ENCODE data around the gene PCDHA7. TPM values are rescaled to one million over a fixed set of nuclear protein-coding genes. Genes with fewer than 3 reads are reported as not detected.

PCDHA7 gene
- total RNA-seq, 2 donors from 2014 or later, result 0.10 to 0.11 TPM

- intact Hi-C loops (cut with DNase I), result no loop called here
- H3K36me3 ChIP-seq, result no peaks in the 10 kb centered on the region
- H3K4me3 ChIP-seq, result no peak overlapping the region
- no peak overlapping the region for H3K9ac ChIP-seq (ENCODE audit: low read depth in 2 of 2, low read length in 2 of 2)
- H3K4me1 ChIP-seq, result no peaks in the 10 kb centered on the region
- no peaks in the 10 kb centered on the region for H3K27me3 ChIP-seq
- H3K9me3 ChIP-seq, result no peaks in the 10 kb centered on the region
- no peak for DNase-seq
- no peak overlapping the region for H3K27ac ChIP-seq
- TF ChIP-seq CTCF (IDR thresholded peaks at IDR 0.05), result no peak
Measured at GRCh38 chr5:140877262-140877581, 43.2 kb downstream of the PCDHA7 start.

GRCh38 chr5:140881889-140882590, 48.0 kb downstream of the PCDHA7 start, which contains the start of gene PCDHA13:
Gene PCDHA13 (plus strand): TSS chr5:140882124. CDS start chr5:140882269, 145 bp downstream.
- Histone ChIP-seq H3K9me3 (no peaks in the 10 kb centered on the region), H3K36me3 (no peaks in the 10 kb centered on the region), H3K27me3 (no peaks in the 10 kb centered on the region), H3K9ac (ENCODE audit: low read depth in 2 of 2, low read length in 2 of 2) (no peak within 1 kb of the TSS), H3K4me1 (no peaks in the 10 kb centered on the region), H3K4me3 (no peak within 1 kb of the TSS), H3K27ac (no peak within 1 kb of the TSS)
- intact Hi-C loops (cut with DNase I), result no loop called here
- DNase-seq, result no peak
- no peak for TF ChIP-seq CTCF (IDR thresholded peaks at IDR 0.05)

- intact Hi-C loops (cut with DNase I), result no loop called here
- TF ChIP-seq CTCF (IDR thresholded peaks at IDR 0.05), result no peak
- no peak overlapping the region for H3K27ac ChIP-seq
- H3K4me3 ChIP-seq, result no peak overlapping the region
- H3K36me3 ChIP-seq, result no peaks in the 10 kb centered on the region
- DNase-seq, result no peak
- H3K9ac ChIP-seq (ENCODE audit: low read depth in 2 of 2, low read length in 2 of 2), result no peak overlapping the region
- no peaks in the 10 kb centered on the region for H3K4me1 ChIP-seq
- H3K9me3 ChIP-seq, result no peaks in the 10 kb centered on the region
- H3K27me3 ChIP-seq, result no peaks in the 10 kb centered on the region
Measured at GRCh38 chr5:140882591-140882899, 48.5 kb downstream of the PCDHA7 start.

GRCh38 chr5:140883373-140883772, 49.3 kb downstream of the PCDHA7 start:
- no peak for TF ChIP-seq CTCF (IDR thresholded peaks at IDR 0.05)
- H3K9me3 ChIP-seq, result no peaks in the 10 kb centered on the region
- H3K4me1 ChIP-seq, result no peaks in the 10 kb centered on the region
- intact Hi-C loops (cut with DNase I), result no loop called here
- no peaks in the 10 kb centered on the region for H3K36me3 ChIP-seq
- no peak overlapping the region for H3K9ac ChIP-seq (ENCODE audit: low read depth in 2 of 2, low read length in 2 of 2)
- no peak overlapping the region for H3K4me3 ChIP-seq
- H3K27ac ChIP-seq, result no peak overlapping the region
- DNase-seq, result no peak
- no peaks in the 10 kb centered on the region for H3K27me3 ChIP-seq

- H3K4me1 ChIP-seq, result no peaks in the 10 kb centered on the region
- no peak for DNase-seq
- H3K4me3 ChIP-seq, result no peak overlapping the region
- no peaks in the 10 kb centered on the region for H3K9me3 ChIP-seq
- no peak overlapping the region for H3K27ac ChIP-seq
- H3K9ac ChIP-seq (ENCODE audit: low read depth in 2 of 2, low read length in 2 of 2), result no peak overlapping the region
- intact Hi-C loops (cut with DNase I), result no loop called here
- no peak for TF ChIP-seq CTCF (IDR thresholded peaks at IDR 0.05)
- no peaks in the 10 kb centered on the region for H3K36me3 ChIP-seq
- no peaks in the 10 kb centered on the region for H3K27me3 ChIP-seq
Measured at GRCh38 chr5:140883927-140884697, 50.0 kb downstream of the PCDHA7 start.

Other genes starting within 250 kb of the PCDHA7 start
- 10 to 100 TPM; 28.2 to 48.3 TPM for gene CD14, start 201.1 kb upstream of the PCDHA7 start, total RNA-seq
- gene TMCO6, start 194.8 kb upstream of the PCDHA7 start, total RNA-seq, result 10 to 100 TPM in 1 of 2 donors, 1 to 10 TPM in 1; 8.7 to 18.9 TPM
- gene NDUFA2, start 186.6 kb upstream of the PCDHA7 start, total RNA-seq, result 100 to 1,000 TPM in 1 of 2 donors, 10 to 100 TPM in 1; 85.4 to 101 TPM
- 10 to 100 TPM; 70.4 to 71.6 TPM for gene IK, start 186.4 kb upstream of the PCDHA7 start, total RNA-seq
- gene WDR55, start 169.4 kb upstream of the PCDHA7 start, total RNA-seq, result 10 to 100 TPM; 28.7 to 47.8 TPM
- gene DND1, start 160.7 kb upstream of the PCDHA7 start, total RNA-seq, result under 1 TPM; 0.16 to 0.89 TPM
- 10 to 100 TPM; 41.0 to 66.1 TPM for gene HARS1, start 142.9 kb upstream of the PCDHA7 start, total RNA-seq
- 10 to 100 TPM; 37.8 to 38.7 TPM for gene HARS2, start 142.8 kb upstream of the PCDHA7 start, total RNA-seq
- gene ZMAT2, start 133.8 kb upstream of the PCDHA7 start, total RNA-seq, result 10 to 100 TPM; 43.8 to 49.4 TPM
- gene PCDHA1, start 48.1 kb upstream of the PCDHA7 start, total RNA-seq, result under 1 TPM in 1 of 2 donors, not detected in 1; 0.13 TPM
- gene PCDHA2, start 39.4 kb upstream of the PCDHA7 start, total RNA-seq, result not detected
- under 1 TPM in 1 of 2 donors, not detected in 1; 0.11 TPM for gene PCDHA3, start 33.2 kb upstream of the PCDHA7 start, total RNA-seq
- under 1 TPM; 0.47 to 0.58 TPM for gene PCDHA4, start 27.2 kb upstream of the PCDHA7 start, total RNA-seq
- under 1 TPM; 0.05 to 0.13 TPM for gene PCDHA5, start 12.7 kb upstream of the PCDHA7 start, total RNA-seq
- under 1 TPM; 0.11 to 0.12 TPM for gene PCDHA6, start 6.3 kb upstream of the PCDHA7 start, total RNA-seq
- gene PCDHA8, start 6.9 kb downstream of the PCDHA7 start, total RNA-seq, result under 1 TPM in 1 of 2 donors, not detected in 1; 0.10 TPM
- gene PCDHA9, start 14.1 kb downstream of the PCDHA7 start, total RNA-seq, result under 1 TPM in 1 of 2 donors, not detected in 1; 0.19 TPM
- under 1 TPM; 0.07 to 0.37 TPM for gene PCDHA10, start 21.6 kb downstream of the PCDHA7 start, total RNA-seq
- gene PCDHA11, start 34.7 kb downstream of the PCDHA7 start, total RNA-seq, result not detected
- not detected for gene PCDHA12, start 41.0 kb downstream of the PCDHA7 start, total RNA-seq
- gene PCDHA13, start 47.9 kb downstream of the PCDHA7 start, total RNA-seq, result under 1 TPM; 0.05 TPM
- gene PCDHAC1, start 92.0 kb downstream of the PCDHA7 start, total RNA-seq, result under 1 TPM; 0.10 to 0.11 TPM
- under 1 TPM; 0.05 to 0.32 TPM for gene PCDHAC2, start 132.2 kb downstream of the PCDHA7 start, total RNA-seq
- gene PCDHB1, start 217.1 kb downstream of the PCDHA7 start, total RNA-seq, result not detected

Data from colonic mucosa (tissue), 4 donors.